Measurements from ENCODE around the gene MCF2L.

Gene MCF2L

DNA sequence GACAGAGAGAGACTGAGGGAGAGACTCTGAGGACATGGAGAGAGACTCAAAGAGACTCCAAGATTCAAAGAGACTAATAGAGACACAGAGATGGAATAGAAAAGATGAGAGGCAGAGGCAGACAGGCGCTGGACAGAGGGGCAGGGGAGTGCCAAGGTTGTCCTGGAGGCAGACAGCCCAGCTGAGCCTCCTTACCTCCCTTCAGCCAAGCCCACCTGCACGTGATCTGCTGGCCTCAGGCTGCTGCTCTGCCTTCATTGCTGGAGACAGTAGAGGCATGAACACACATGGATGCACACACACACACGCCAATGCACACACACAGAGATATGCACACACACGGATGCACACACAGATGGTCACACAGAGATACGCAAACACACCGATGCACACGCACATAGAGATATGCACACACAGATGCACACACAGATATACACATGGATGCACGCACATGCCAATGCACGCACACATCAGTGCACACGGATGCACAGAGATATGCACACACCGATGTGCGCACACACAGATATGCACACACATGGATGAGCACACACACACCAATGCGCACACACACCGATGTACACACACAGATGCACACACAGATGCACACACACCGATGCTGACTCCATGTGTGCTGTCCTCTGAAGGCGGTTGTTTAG, 150.3 kb downstream of the MCF2L start:
- TF ChIP-seq, protein P1, sequence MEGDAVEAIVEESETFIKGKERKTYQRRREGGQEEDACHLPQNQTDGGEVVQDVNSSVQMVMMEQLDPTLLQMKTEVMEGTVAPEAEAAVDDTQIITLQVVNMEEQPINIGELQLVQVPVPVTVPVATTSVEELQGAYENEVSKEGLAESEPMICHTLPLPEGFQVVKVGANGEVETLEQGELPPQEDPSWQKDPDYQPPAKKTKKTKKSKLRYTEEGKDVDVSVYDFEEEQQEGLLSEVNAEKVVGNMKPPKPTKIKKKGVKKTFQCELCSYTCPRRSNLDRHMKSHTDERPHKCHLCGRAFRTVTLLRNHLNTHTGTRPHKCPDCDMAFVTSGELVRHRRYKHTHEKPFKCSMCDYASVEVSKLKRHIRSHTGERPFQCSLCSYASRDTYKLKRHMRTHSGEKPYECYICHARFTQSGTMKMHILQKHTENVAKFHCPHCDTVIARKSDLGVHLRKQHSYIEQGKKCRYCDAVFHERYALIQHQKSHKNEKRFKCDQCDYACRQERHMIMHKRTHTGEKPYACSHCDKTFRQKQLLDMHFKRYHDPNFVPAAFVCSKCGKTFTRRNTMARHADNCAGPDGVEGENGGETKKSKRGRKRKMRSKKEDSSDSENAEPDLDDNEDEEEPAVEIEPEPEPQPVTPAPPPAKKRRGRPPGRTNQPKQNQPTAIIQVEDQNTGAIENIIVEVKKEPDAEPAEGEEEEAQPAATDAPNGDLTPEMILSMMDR (conservative IDR thresholded peaks at IDR 0.05; ENCODE audit: low read depth, low read length): no peak
- no peak overlapping the region for H3K4me3 ChIP-seq (ENCODE audit: low read depth, low read length)
- DNase-seq (ENCODE audit: low read depth): no peak

DNA sequence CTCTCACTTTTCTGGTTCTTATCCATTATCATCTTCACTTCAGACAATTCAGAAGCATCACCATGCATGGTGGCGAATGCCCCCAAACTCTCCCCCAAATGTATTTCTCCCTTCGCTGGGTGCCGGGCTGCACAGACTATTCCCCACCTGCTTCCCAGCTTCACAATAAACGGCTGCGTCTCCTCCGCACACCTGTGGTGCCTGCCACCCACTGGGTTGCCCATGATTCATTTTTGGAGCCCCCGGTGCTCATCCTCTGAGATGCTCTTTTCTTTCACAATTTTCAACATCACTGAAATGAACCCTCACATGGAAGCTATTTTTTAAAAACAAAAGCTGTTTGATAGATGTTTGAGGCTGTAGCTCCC, 150.8 kb downstream of the MCF2L start:
- TF ChIP-seq, protein P1 (conservative IDR thresholded peaks at IDR 0.05; ENCODE audit: low read depth, low read length): no peak
- DNase-seq (ENCODE audit: low read depth): no peak
- no peak overlapping the region for H3K4me3 ChIP-seq (ENCODE audit: low read depth, low read length)

DNA sequence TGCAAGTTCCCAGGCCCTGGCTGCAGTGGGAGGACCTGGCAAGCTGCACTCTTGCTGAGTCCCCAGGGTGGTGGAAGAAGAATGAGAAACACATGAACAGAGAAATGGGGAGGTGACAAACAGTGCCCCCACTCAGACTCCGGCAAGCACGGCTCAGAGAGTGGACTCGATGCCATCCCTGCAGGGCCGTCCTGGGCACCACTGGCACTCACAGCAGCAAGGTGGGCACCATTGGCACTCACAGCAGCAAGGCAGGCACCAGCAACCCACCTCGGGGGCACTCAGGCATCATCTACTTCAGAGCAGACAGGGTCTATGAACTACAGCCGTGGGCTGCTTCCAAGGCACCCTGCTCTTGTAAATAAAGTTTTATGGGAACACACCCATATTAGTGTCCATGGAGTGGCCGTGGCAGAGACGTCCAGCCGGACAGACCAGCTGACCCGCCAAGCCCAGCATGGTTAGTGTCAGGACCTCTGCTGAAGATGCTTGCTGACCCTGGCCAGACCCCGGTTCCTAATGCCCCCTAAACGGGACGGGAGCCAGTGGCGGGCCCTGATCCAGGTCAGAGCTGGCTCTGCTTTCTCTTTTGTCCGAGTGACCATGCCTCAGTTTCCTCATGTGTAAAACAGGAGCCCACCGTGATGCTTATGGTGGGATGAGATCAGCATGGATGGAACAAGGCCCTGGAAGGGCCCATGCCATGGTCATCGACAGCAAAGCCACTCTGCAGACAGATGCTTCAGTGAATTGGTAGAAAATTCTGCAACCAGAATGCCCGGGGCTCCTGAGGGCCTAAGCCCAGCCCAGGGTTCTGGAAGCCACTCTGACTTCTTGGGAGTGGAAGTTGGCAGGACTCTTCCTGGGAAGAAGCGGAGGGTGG, 151.5 kb downstream of the MCF2L start:
- H3K4me3 ChIP-seq (ENCODE audit: low read depth, low read length): no peak overlapping the region
- TF ChIP-seq, protein P1 (conservative IDR thresholded peaks at IDR 0.05; ENCODE audit: low read depth, low read length): no peak
- DNase-seq (ENCODE audit: low read depth): no peak

DNA sequence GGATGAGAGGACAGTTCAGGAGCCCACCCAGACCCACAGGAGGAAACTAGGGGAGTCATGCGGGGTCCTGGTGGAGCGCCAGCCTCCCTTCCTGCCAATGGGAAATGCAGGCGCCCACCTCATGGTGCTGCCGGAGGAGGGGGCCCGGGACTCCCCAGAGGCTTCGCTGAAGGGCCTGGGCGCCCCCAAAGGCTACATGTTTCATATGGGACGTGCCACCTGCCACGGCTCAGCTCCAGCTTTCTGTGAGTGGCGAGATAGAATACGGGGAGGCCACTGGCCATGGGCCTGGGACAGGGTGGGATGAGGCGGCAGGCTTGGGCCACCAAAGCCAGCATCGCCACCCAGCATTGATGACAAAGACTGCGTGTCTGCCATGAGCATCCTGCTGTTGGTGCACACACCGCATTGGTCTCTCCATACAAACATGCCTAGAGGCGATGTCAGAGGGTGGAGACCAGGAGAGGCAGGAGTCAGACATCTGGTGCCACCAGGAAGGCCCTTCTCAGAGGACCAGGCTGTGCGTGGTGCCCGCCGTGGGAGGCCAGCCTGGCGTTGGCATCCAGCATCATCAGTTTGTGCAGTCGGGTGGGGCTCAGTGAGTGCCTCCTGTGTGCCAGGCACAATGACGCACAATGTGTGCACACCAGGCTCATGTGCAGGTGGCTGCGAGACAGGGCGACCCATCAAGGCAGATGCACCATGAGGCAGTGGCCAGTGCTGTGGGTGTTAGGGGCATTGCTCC, 152.3 kb downstream of the MCF2L start:
- DNase-seq (ENCODE audit: low read depth): no peak
- TF ChIP-seq, protein P1 (conservative IDR thresholded peaks at IDR 0.05; ENCODE audit: low read depth, low read length): no peak
- no peak overlapping the region for H3K4me3 ChIP-seq (ENCODE audit: low read depth, low read length)

DNA sequence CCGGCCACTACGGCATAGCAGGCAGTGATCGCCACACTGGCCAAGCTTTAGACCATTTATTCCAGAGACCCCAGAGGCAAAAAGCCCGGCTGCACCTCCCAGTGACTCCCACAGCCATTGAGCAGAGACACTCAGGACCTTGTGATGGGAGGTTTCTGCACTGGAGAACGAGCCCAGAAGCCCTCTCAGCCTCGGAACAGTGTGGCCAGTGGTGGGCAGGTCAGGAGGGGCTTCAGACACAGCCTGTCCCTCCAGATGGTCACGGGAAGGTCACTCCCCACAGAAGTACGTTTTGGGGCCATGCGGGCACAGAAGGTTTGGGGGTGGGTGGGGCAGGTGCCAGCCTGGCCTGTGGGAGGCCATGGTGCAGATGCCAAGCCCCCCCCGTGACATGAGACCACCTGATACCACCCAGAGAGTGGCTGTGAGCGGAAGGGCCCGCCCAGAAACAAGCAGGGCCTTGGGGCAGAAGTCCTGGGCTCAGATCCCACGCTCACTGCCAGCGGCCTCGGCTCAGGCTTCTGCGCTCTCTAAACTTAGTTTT, 153.0 kb downstream of the MCF2L start:
- no peak overlapping the region for H3K4me3 ChIP-seq (ENCODE audit: low read depth, low read length)
- DNase-seq (ENCODE audit: low read depth): no peak
- TF ChIP-seq, protein P1 (conservative IDR thresholded peaks at IDR 0.05; ENCODE audit: low read depth, low read length): no peak

DNA sequence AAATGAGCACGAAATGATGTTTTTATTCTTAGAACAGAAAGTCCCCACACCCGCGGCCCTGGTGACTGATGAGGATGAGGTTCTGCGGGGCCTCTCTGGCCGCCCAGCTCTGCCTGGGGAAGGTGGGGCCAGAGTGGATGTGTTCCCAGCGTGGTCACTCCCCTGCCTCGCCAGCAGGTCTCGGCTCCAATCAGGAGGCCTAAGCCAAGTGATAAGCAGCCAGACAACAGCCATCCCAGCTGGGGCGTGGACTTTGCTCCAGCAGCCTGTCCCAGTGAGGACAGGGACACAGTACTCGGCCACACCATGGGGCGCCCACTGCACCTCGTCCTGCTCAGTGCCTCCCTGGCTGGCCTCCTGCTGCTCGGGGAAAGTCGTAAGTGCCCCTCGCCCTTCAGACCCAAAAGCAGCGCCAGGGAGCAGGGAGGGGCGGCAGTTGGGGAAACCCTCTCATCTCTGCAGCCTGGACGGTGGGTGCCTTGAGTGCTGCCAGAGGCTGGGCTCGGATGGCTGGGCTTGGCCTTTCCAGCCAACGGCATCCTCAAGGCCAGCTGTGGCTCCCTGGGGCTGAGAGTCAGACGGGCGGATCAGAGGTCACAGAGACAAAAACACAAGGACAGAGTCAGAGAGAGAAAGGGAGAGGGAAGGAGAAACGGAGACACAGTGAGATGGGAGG, 153.7 kb downstream of the MCF2L start, which contains the start of gene F10:
TSS of gene F10 (plus strand) at position 250 of the 676 bp plus-strand sequence. CDS start at position 307, 57 bp downstream.
- peak within 1 kb of the TSS; percentile 63 for H3K4me3 ChIP-seq (ENCODE audit: low read depth, low read length)
- TF ChIP-seq, protein P1 (conservative IDR thresholded peaks at IDR 0.05; ENCODE audit: low read depth, low read length): no peak
- DNase-seq (ENCODE audit: low read depth): peak; percentile 85
